GM21529 (cell line): Measurements from ENCODE around the gene SLPI.

Experiments
- ATAC-seq: cut with Tn5 transposase; IDR thresholded peaks from one replicate; pipeline ENCODE4 v1.9.1; 2021; ENCODE audit not compliant: unreplicated experiment

SLPI gene

GRCh38 chr20:45275338-45275737 lies 21.0 kb upstream of the SLPI start:
- no peak for ATAC-seq

GRCh38 chr20:45269754-45270270 lies 15.4 kb upstream of the SLPI start:
- ATAC-seq, result no peak

DNA sequence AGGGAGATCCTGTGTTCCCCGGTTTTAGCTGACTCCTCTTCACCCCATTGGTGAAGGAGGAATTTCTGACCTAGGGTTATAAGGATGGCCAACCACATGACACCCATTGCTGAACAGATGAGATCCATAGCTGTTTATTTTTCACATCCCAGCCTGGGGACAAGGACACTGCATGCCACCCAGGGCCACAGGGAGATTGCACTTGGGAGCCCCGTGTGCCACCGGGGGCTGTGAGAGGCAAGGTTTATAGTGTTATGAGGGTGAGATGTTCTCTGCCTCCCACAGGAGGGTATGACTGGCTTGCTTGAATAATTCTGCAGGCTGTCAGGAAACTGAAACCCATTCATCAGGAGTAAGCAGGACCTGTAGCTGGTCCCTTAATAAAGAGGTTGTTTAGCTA lies 14.7 kb upstream of the SLPI start:
- no peak for ATAC-seq

DNA sequence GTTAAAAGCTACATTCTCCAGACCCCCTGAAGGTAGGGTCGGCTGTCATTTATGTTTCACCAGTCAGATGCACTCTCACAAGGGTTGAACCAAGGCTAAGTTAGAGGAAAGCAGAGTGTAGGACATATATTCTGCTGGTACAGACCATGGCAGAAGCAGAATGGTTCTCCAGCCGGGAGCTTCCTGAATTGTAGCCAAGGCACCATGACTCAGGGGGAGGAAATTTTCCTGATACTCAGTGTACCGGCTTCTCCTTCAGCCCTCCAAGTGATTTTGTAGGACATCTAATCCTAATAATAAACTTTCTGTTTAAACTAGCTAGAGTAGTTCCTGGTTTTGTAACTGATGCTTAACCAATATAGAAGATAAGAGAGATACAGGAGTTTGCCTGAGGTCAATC lies 14.2 kb upstream of the SLPI start:
- ATAC-seq, result no peak

DNA sequence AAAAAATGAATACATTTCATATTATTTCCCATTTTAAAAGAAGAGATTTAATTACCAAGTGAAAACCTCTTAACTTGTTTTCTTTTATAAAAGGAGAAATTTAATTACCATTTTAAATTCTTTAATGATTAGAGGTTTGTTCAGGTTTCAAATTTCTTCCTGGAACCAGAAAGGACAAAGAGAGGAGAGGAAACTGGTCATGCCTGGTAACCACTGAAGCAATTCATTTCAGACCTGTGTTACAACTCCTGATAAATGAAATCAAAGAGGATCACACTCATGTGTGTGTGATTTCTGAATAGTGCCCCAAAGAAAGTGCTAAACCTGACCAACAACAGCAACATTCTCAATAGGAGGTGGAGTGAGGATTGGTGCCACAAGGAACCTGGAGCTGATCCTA lies 12.6 kb upstream of the SLPI start:
- no peak for ATAC-seq

DNA sequence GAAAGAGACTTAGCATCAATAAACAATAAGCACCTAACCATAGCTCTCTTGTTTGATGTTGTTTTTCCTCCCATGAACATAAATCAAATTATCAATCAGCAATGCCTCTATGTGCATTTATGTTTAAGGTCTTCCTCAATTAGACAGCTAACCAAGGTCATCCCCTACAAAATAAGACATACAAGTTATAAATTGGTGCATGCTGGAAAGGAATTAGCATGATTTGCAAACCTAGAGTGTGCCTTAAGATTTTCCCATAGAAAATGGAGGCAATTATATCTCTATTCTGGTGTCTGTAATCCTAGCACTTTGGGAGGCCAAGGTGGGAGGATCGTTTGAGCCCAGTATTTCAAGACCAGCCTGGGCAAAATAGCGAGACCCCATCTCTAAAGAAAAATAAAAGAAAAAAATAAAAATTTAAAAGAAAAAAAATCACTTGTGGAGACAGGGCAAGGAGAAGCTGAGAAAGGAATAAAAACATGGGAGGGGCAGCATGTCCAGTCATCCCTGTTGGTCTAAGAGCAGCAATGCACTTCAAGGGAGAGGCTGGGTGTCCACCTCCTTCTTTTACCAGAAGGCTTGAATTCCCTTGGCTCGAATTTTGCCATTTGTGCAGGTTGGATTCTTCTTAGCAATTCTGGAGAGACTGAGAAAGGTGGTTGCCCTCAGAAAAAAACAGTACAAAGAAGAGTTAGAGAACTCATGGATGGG lies 9.3 kb upstream of the SLPI start:
- ATAC-seq, result no peak

GRCh38 chr20:45258664-45259063 lies 4.3 kb upstream of the SLPI start:
- no peak for ATAC-seq

GRCh38 chr20:45258259-45258658 lies 3.9 kb upstream of the SLPI start:
- ATAC-seq, result no peak

- no peak for ATAC-seq
These were observed 3.3 kb upstream of the SLPI start for GRCh38 chr20:45257711-45258110.

GRCh38 chr20:45257161-45257560 lies 2.8 kb upstream of the SLPI start:
- ATAC-seq, result no peak

GRCh38 chr20:45253261-45253660 lies 1.1 kb downstream of the SLPI start:
- no peak for ATAC-seq

- no peak for ATAC-seq
These were observed 2.3 kb downstream of the SLPI start for GRCh38 chr20:45251884-45252560.

GRCh38 chr20:45248609-45249008 lies 5.8 kb downstream of the SLPI start:
- no peak for ATAC-seq

GRCh38 chr20:45247865-45248264 lies 6.5 kb downstream of the SLPI start:
- ATAC-seq, result no peak

DNA sequence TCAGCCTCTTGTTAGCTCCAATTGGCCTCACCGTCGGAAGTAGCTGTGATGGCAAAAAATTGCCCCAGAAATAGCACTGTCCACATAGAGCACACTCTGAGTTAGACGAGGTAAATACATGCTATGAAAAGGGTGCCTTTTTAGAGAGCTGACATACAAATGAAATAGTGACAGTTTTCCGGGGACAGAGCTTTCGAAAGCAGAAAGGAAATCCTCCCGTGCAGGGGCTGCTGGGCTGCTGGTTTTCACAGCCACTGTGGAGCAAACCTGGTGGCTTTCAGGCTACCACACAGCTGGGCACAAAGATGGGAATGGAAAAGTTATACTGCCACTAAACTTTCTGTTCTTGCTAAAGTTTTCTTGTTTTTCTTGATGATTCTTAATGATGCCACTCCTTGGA lies 8.3 kb downstream of the SLPI start:
- ATAC-seq, result no peak

GRCh38 chr20:45238139-45238538 lies 16.2 kb downstream of the SLPI start:
- ATAC-seq, result no peak

DNA sequence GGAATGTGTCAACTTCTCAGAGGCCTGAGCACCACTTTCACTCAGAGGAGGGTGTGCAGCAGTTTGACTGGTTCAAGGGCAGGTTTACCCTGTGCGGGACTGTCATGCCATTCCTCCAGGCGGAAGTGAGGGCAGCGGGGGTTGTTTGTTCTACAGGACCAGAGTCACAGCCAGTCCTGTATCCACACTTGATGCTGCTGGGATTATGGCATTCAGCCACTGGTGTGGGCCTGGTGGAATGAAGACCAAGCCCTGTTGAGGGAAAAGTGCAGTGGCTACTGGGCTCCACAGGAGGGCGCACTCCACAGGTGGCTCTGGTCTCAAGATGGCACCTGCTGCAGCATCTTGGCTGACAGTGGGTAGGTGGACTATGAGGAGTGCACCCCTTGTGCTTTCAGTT lies 18.4 kb downstream of the SLPI start:
- no peak for ATAC-seq

DNA sequence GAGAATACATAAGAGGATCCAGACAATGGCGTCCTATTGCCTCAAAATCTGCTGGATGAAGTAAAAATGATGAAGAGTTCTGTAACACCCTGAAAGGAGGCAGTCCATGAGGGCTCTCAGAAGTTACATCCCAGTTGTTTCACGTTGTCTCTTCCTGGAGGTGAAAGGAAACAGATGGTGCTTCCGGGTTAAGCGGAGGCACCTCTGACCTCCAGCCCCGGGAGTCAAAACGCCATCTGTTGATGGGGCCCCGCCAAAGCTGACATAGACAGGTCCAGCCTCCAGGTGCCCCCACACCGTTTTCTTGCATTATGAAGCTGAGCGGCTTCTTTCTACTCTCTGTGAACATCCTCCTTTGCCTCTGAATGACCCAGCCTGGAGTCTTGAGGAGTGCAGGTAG lies 23.7 kb downstream of the SLPI start:
- ATAC-seq, result no peak

- no peak for ATAC-seq
These were observed 24.9 kb downstream of the SLPI start for GRCh38 chr20:45229264-45230056.

GRCh38 chr20:45226287-45226686 lies 28.1 kb downstream of the SLPI start:
- ATAC-seq, result no peak

GRCh38 chr20:45223136-45223535 lies 31.2 kb downstream of the SLPI start:
- ATAC-seq, result no peak

DNA sequence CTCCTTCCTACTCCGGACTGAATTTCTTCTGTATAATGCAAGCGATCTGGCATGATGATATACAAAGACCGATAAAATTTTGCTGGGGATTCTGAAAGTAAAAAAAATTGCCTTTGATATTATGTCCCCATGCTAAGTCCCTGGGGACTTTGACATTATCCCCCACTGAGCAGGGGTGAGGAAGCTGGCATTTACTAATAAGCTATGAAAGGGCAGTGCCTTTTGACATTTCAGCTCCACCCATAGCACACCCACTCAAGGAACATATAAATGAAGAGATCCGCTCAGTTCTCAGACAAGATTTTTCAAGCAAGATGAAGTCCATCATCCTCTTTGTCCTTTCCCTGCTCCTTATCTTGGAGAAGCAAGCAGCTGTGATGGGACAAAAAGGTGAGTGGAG lies 33.3 kb downstream of the SLPI start, which contains the start of gene SEMG2:
SEMG2 (plus strand) TSS at position 298 of the 400 bp plus-strand sequence; CDS start at position 315, 17 bp downstream.
- no peak for ATAC-seq
